Neural cell (in vitro differentiated cells): ENCODE measurements around the gene RAB27A. TPM values are rescaled to one million over a fixed set of nuclear protein-coding genes. Genes with fewer than 3 reads are reported as not detected.
A peak's percentile ranks its signal among the peaks of the same experiment; 100 is the strongest.

Experiments
- H2AFZ ChIP-seq: fragments of 200-600, 300-800 bp; sonication (generic), shearing (Covaris generic); 2 replicates; pipeline ENCODE4 v1.6.0; 2014; ENCODE audit warnings: low read depth, mild to moderate bottlenecking, antibody characterized with exemption, low read length, moderate library complexity
- H3F3A ChIP-seq: fragments of 200-600 bp; shearing (Covaris generic); 2 replicates; pipeline ENCODE4 v1.6.1; 2016; ENCODE audit warnings: mild to moderate bottlenecking, moderate library complexity, mixed read lengths, antibody characterized with exemption, low read length; ENCODE audit not compliant: insufficient read depth, poor library complexity, severe bottlenecking
- H3K27ac ChIP-seq: fragments of 200-600, 300-800 bp; sonication (generic), shearing (Covaris generic); 2 replicates; pipeline ENCODE4 v1.5.1; 2014; ENCODE audit warnings: mild to moderate bottlenecking, low read length, moderate library complexity
- H3K27me3 ChIP-seq: fragments of 300-800, 200-600 bp; sonication (generic), shearing (Covaris generic); 2 replicates; pipeline ENCODE4 v1.6.0; 2014; ENCODE audit warnings: mild to moderate bottlenecking, low read depth, low read length, moderate library complexity; ENCODE audit not compliant: insufficient read depth
- H3K36me3 ChIP-seq: fragments of 300-800, 200-600 bp; sonication (generic), shearing (Covaris generic); 2 replicates; pipeline ENCODE4 v1.5.1; 2014; ENCODE audit warnings: mild to moderate bottlenecking, antibody characterized with exemption, low read length, moderate library complexity; ENCODE audit not compliant: insufficient read depth
- H3K4me2 ChIP-seq: fragments of 300-800, 200-600 bp; sonication (generic), shearing (Covaris generic); 2 replicates; pipeline ENCODE4 v1.6.0; 2014; ENCODE audit warnings: mild to moderate bottlenecking, low read length
- H3K4me3 ChIP-seq: fragments of 300-800, 200-600 bp; sonication (generic), shearing (Covaris generic); 2 replicates; pipeline ENCODE4 v1.5.1; 2014; ENCODE audit warnings: mild to moderate bottlenecking, low read length, moderate library complexity
- H3K79me2 ChIP-seq: fragments of 200-600 bp; shearing (Covaris generic); replicated peaks from 2 replicates; pipeline ENCODE4 v1.6.0; 2014; ENCODE audit warnings: mild to moderate bottlenecking, low read length, moderate library complexity; ENCODE audit not compliant: insufficient read depth
- H3K9ac ChIP-seq: fragments of 300-800, 200-600 bp; sonication (generic), shearing (Covaris generic); 2 replicates; pipeline ENCODE4 v1.6.1; 2016; ENCODE audit warnings: mild to moderate bottlenecking, low read length, mixed read lengths
- H3K9me2 ChIP-seq: fragments of 200-600 bp; shearing (Covaris generic); 2 replicates; pipeline ENCODE4 v1.6.1; 2016; ENCODE audit warnings: mild to moderate bottlenecking, low read length, mixed read lengths; ENCODE audit not compliant: insufficient read depth
- H3K9me3 ChIP-seq: fragments of 200-600, 300-800 bp; sonication (generic), shearing (Covaris generic); 2 replicates; pipeline ENCODE4 v1.6.1; 2016; ENCODE audit warnings: mild to moderate bottlenecking, mixed run types, low read length, moderate library complexity, mixed read lengths
- H4K20me1 ChIP-seq: fragments of 200-600 bp; shearing (Covaris generic); 2 replicates; pipeline ENCODE4 v1.6.1; 2016; ENCODE audit warnings: mild to moderate bottlenecking, mixed run types; ENCODE audit not compliant: insufficient read depth
- EP300 ChIP-seq: fragments of 450-650 bp; conservative IDR thresholded peaks from 2 replicates; pipeline ENCODE4 v1.6.1; 2014; ENCODE audit warnings: antibody characterized with exemption, mild to moderate bottlenecking, moderate library complexity; ENCODE audit not compliant: poor library complexity, severe bottlenecking
- EZH2 ChIP-seq: fragments of 200-600, 300-800 bp; shearing (Covaris generic), sonication (generic); IDR thresholded peaks from 2 replicates; pipeline ENCODE4 v1.6.1; 2014; ENCODE audit warnings: antibody characterized with exemption, low read length, borderline replicate concordance, mild to moderate bottlenecking; ENCODE audit not compliant: insufficient read depth, poor library complexity, severe bottlenecking
- MXI1 ChIP-seq: fragments of 450-650 bp; conservative IDR thresholded peaks from 2 replicates; pipeline ENCODE4 v1.6.1; 2014; ENCODE audit warnings: antibody characterized with exemption, mild to moderate bottlenecking; ENCODE audit not compliant: poor library complexity, severe bottlenecking
- POLR2AphosphoS5 ChIP-seq: IDR thresholded peaks from 2 replicates; pipeline ENCODE4 v1.6.1; 2012
- RAD21 ChIP-seq: fragments of 450-650 bp; conservative IDR thresholded peaks from 2 replicates; pipeline ENCODE4 v1.6.1; 2014; ENCODE audit warnings: antibody characterized with exemption, mild to moderate bottlenecking, moderate library complexity
- SMC3 ChIP-seq: fragments of 450-650 bp; conservative IDR thresholded peaks from 2 replicates; pipeline ENCODE4 v1.6.1; 2014; ENCODE audit warnings: antibody characterized with exemption, mild to moderate bottlenecking, moderate library complexity; ENCODE audit not compliant: poor library complexity
- TAF1 ChIP-seq: IDR thresholded peaks from 2 replicates; pipeline ENCODE4 v1.6.1; 2012; ENCODE audit warnings: low read depth
- polyA plus RNA-seq: library from polyadenylated mRNA; depleted of rRNA; stranded (reverse); fragments of >200 nt; gene quantifications from 2 replicates; pipeline ENCODE4 v1.2.3, GENCODE V29; 2014
- TF ChIP-seq, protein P1 (sequence below): fragments of 450-650 bp; IDR thresholded peaks from 2 replicates; pipeline ENCODE4 v1.5.1; 2014; ENCODE audit warnings: antibody characterized with exemption, mild to moderate bottlenecking, moderate library complexity; ENCODE audit not compliant: poor library complexity, severe bottlenecking
- TF ChIP-seq, protein P2 (sequence below): IDR thresholded peaks from 2 replicates; pipeline ENCODE4 v1.6.1; 2012; ENCODE audit warnings: borderline replicate concordance

Gene RAB27A
- polyA plus RNA-seq, 1 donor from 2014 or later = 3.7 TPM

DNA sequence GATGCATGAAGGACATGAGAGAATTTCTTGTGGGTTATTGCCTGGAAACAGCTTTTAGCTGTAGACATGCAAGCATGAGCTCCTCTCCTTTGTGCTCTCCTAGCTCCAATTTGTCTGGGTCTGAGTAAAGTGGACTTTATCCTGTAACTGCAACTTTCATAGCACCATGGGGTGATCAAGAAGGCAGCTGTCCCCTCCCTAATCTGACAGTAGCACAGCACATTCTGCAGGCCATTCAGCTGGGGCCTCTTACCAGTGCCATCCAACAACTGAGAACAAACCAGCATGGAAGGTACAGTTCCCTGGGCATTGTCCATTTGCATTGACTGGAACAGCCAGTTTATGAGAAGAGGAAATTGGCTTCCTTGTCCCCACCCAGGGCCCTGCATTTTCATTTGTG, 7.7 kb upstream of the RAB27A start:
- H3K4me3 ChIP-seq = no peak overlapping the region
- H3K9me2 ChIP-seq = no peaks in the 10 kb centered on the region
- no peaks in the 10 kb centered on the region for H3K27me3 ChIP-seq
- TF ChIP-seq, protein P1, sequence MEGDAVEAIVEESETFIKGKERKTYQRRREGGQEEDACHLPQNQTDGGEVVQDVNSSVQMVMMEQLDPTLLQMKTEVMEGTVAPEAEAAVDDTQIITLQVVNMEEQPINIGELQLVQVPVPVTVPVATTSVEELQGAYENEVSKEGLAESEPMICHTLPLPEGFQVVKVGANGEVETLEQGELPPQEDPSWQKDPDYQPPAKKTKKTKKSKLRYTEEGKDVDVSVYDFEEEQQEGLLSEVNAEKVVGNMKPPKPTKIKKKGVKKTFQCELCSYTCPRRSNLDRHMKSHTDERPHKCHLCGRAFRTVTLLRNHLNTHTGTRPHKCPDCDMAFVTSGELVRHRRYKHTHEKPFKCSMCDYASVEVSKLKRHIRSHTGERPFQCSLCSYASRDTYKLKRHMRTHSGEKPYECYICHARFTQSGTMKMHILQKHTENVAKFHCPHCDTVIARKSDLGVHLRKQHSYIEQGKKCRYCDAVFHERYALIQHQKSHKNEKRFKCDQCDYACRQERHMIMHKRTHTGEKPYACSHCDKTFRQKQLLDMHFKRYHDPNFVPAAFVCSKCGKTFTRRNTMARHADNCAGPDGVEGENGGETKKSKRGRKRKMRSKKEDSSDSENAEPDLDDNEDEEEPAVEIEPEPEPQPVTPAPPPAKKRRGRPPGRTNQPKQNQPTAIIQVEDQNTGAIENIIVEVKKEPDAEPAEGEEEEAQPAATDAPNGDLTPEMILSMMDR = no peak
- TF ChIP-seq RAD21 (no peak), EP300 (no peak), EZH2 (no peak), MXI1 (no peak), POLR2AphosphoS5 (no peak), TAF1 (no peak), SMC3 (no peak)
- TF ChIP-seq, protein P2, sequence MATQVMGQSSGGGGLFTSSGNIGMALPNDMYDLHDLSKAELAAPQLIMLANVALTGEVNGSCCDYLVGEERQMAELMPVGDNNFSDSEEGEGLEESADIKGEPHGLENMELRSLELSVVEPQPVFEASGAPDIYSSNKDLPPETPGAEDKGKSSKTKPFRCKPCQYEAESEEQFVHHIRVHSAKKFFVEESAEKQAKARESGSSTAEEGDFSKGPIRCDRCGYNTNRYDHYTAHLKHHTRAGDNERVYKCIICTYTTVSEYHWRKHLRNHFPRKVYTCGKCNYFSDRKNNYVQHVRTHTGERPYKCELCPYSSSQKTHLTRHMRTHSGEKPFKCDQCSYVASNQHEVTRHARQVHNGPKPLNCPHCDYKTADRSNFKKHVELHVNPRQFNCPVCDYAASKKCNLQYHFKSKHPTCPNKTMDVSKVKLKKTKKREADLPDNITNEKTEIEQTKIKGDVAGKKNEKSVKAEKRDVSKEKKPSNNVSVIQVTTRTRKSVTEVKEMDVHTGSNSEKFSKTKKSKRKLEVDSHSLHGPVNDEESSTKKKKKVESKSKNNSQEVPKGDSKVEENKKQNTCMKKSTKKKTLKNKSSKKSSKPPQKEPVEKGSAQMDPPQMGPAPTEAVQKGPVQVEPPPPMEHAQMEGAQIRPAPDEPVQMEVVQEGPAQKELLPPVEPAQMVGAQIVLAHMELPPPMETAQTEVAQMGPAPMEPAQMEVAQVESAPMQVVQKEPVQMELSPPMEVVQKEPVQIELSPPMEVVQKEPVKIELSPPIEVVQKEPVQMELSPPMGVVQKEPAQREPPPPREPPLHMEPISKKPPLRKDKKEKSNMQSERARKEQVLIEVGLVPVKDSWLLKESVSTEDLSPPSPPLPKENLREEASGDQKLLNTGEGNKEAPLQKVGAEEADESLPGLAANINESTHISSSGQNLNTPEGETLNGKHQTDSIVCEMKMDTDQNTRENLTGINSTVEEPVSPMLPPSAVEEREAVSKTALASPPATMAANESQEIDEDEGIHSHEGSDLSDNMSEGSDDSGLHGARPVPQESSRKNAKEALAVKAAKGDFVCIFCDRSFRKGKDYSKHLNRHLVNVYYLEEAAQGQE = no peak
- no peak overlapping the region for H2AFZ ChIP-seq
- H4K20me1 ChIP-seq = no peaks in the 10 kb centered on the region
- H3F3A ChIP-seq = no peaks in the 10 kb centered on the region
- H3K36me3 ChIP-seq = no peaks in the 10 kb centered on the region
- no peaks in the 10 kb centered on the region for H3K79me2 ChIP-seq
- H3K9ac ChIP-seq = no peak overlapping the region
- peaks cover 4% of the 10 kb centered on the region for H3K9me3 ChIP-seq
- no peak overlapping the region for H3K4me2 ChIP-seq
- no peak overlapping the region for H3K27ac ChIP-seq

DNA sequence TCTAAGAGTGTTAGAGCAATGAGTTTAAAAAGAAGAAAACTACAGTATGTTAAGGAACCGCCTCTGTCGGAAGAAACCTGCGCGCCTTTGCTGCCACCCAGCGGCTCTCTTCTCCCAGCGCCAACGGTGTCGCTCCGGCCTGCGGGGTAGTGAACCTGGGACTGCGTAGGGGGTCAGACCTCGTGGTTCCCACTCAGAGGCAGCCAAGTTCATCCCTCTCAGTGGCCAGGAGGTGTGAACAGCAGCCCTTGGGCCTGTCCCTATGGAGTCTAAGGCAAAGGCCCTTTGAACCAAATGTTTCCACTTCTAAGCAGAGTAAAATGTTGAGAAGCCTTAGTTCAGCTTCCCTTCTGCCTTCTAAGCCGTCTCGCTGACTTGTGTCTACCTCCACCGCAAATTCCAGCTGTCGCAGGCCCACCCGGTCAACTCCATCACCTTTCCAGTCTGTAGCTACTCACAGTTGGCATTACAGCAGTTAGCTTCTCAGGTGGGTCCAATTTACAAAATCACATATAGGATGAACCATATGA, 980 bp upstream of the RAB27A start:
- Histone ChIP-seq H3F3A (no peaks in the 10 kb centered on the region), H3K79me2 (no peaks in the 10 kb centered on the region), H3K36me3 (no peaks in the 10 kb centered on the region), H2AFZ (no peak overlapping the region), H3K9ac (no peak overlapping the region), H3K9me2 (no peaks in the 10 kb centered on the region), H3K27ac (no peak overlapping the region), H3K9me3 (no peaks in the 10 kb centered on the region), H4K20me1 (no peaks in the 10 kb centered on the region), H3K4me3 (peak overlapping the region; percentile 86), H3K4me2 (peak overlapping the region; percentile 82), H3K27me3 (peaks cover 12% of the 10 kb centered on the region)
- TF ChIP-seq MXI1 (peak; percentile 15), EP300 (no peak), SMC3 (peak; percentile 85), RAD21 (peak; percentile 89), EZH2 (no peak)
- TF ChIP-seq, protein P2 = no peak
- TF ChIP-seq, protein P1 = peak; percentile 92
